Measurements from ENCODE around the gene PITX1.

The PITX1 gene

GRCh38 chr5:135059000-135059923 lies 25.2 kb upstream of the PITX1 start:
- no peak overlapping the region for H2AFZ ChIP-seq (ENCODE audit: low read depth, low read length, severe bottlenecking)
- no peak overlapping the region for H3K4me2 ChIP-seq (ENCODE audit: low read depth, low read length, poor library complexity, severe bottlenecking)
- no peak for TF ChIP-seq EZH2phosphoT487 (conservative IDR thresholded peaks at IDR 0.05; ENCODE audit: low read length)
- no peak for TF ChIP-seq CTCF (IDR thresholded peaks at IDR 0.05; ENCODE audit: insufficient read depth, low read length, poor library complexity, severe bottlenecking)
- H3K27me3 ChIP-seq (ENCODE audit: low read length) = no peaks in the 10 kb centered on the region
- H3K9ac ChIP-seq (ENCODE audit: low read length) = no peak overlapping the region
- no peaks in the 10 kb centered on the region for H3K9me3 ChIP-seq (ENCODE audit: insufficient read depth, low read length)
- H3F3A ChIP-seq (ENCODE audit: insufficient read depth) = no peaks in the 10 kb centered on the region
- no peaks in the 10 kb centered on the region for H3K79me2 ChIP-seq (ENCODE audit: insufficient read depth, low read length)
- H3K9me2 ChIP-seq (replicated peaks; ENCODE audit: insufficient read depth, low read length) = no peaks in the 10 kb centered on the region
- no peaks in the 10 kb centered on the region for H3K36me3 ChIP-seq (ENCODE audit: low read length)
- H3K4me3 ChIP-seq (ENCODE audit: insufficient read depth, low read length, poor library complexity, severe bottlenecking) = no peak overlapping the region
- H4K20me1 ChIP-seq (ENCODE audit: low read depth, low read length) = no peaks in the 10 kb centered on the region
- no peak overlapping the region for H3K27ac ChIP-seq (ENCODE audit: low read depth, low read length)

- TF ChIP-seq EZH2phosphoT487 (conservative IDR thresholded peaks at IDR 0.05; ENCODE audit: low read length) (no peak), CTCF (IDR thresholded peaks at IDR 0.05; ENCODE audit: insufficient read depth, low read length, poor library complexity, severe bottlenecking) (no peak)
- Histone ChIP-seq H3K79me2 (ENCODE audit: insufficient read depth, low read length) (no peaks in the 10 kb centered on the region), H3K36me3 (ENCODE audit: low read length) (no peaks in the 10 kb centered on the region), H3K27ac (ENCODE audit: low read depth, low read length) (no peak overlapping the region), H2AFZ (ENCODE audit: low read depth, low read length, severe bottlenecking) (no peak overlapping the region), H3F3A (ENCODE audit: insufficient read depth) (0 out of 2 replicates have a peak, but pooled peaks cover 6% of the 10 kb centered on the region), H3K4me2 (ENCODE audit: low read depth, low read length, poor library complexity, severe bottlenecking) (no peak overlapping the region), H3K9me2 (replicated peaks; ENCODE audit: insufficient read depth, low read length) (no peaks in the 10 kb centered on the region), H3K9me3 (ENCODE audit: insufficient read depth, low read length) (no peaks in the 10 kb centered on the region), H4K20me1 (ENCODE audit: low read depth, low read length) (no peaks in the 10 kb centered on the region), H3K27me3 (ENCODE audit: low read length) (no peaks in the 10 kb centered on the region), H3K4me3 (ENCODE audit: insufficient read depth, low read length, poor library complexity, severe bottlenecking) (no peak overlapping the region), H3K9ac (ENCODE audit: low read length) (no peak overlapping the region)
Measured at GRCh38 chr5:135058331-135058732, 24.3 kb upstream of the PITX1 start.

GRCh38 chr5:135057233-135057632 lies 23.2 kb upstream of the PITX1 start:
- no peaks in the 10 kb centered on the region for H3K9me2 ChIP-seq (replicated peaks; ENCODE audit: insufficient read depth, low read length)

More at GRCh38 chr5:135057233-135057632, 23.2 kb upstream of the PITX1 start:
- Histone ChIP-seq H2AFZ (ENCODE audit: low read depth, low read length, severe bottlenecking) (no peak overlapping the region), H3K27me3 (ENCODE audit: low read length) (no peaks in the 10 kb centered on the region), H3K9ac (ENCODE audit: low read length) (no peak overlapping the region), H3K4me3 (ENCODE audit: insufficient read depth, low read length, poor library complexity, severe bottlenecking) (no peak overlapping the region), H3K79me2 (ENCODE audit: insufficient read depth, low read length) (no peaks in the 10 kb centered on the region), H3K27ac (ENCODE audit: low read depth, low read length) (no peak overlapping the region), H4K20me1 (ENCODE audit: low read depth, low read length) (no peaks in the 10 kb centered on the region), H3K36me3 (ENCODE audit: low read length) (no peaks in the 10 kb centered on the region), H3F3A (ENCODE audit: insufficient read depth) (0 out of 2 replicates have a peak, but pooled peaks cover 6% of the 10 kb centered on the region), H3K4me2 (ENCODE audit: low read depth, low read length, poor library complexity, severe bottlenecking) (no peak overlapping the region), H3K9me3 (ENCODE audit: insufficient read depth, low read length) (no peaks in the 10 kb centered on the region)
- no peak for TF ChIP-seq CTCF (IDR thresholded peaks at IDR 0.05; ENCODE audit: insufficient read depth, low read length, poor library complexity, severe bottlenecking)
- TF ChIP-seq EZH2phosphoT487 (conservative IDR thresholded peaks at IDR 0.05; ENCODE audit: low read length) = no peak
